Mesothelial cell of epicardium (in vitro differentiated cells): Measurements from ENCODE around the gene TMEM198. TPM values are rescaled to one million over a fixed set of nuclear protein-coding genes. Genes with fewer than 3 reads are reported as not detected.

ENCODE experiments used
- DNase-seq, 2 experiments: peaks; one replicate each; pipeline ENCODE4 v3.0.0; 2021; ENCODE audit warnings: low spot score in 2 of 2; ENCODE audit not compliant: unreplicated experiment in 2 of 2
- H3K27ac Mint-ChIP-seq: 2 replicates; pipeline ENCODE4 v1.8.0; 2021; ENCODE audit warnings: mixed read lengths
- H3K27me3 Mint-ChIP-seq: 2 replicates; pipeline ENCODE4 v1.8.0; 2021; ENCODE audit warnings: low read depth, mixed read lengths
- H3K36me3 Mint-ChIP-seq: 2 replicates; pipeline ENCODE4 v1.8.0; 2021; ENCODE audit warnings: mixed read lengths
- H3K4me1 Mint-ChIP-seq: 2 replicates; pipeline ENCODE4 v1.8.0; 2021; ENCODE audit warnings: mixed read lengths
- H3K4me3 Mint-ChIP-seq: 2 replicates; pipeline ENCODE4 v1.8.0; 2021; ENCODE audit warnings: mild to moderate bottlenecking, moderate library complexity, mixed read lengths
- H3K9me3 Mint-ChIP-seq: 2 replicates; pipeline ENCODE4 v1.8.0; 2021; ENCODE audit warnings: mixed read lengths
- total RNA-seq: library from RNA; stranded (reverse); gene quantifications from 3 replicates; pipeline ENCODE4 v1.2.1, GENCODE V29; 2021
- TF ChIP-seq, protein P1 (sequence below): fragments of 200-600 bp; sonication (generic); IDR thresholded peaks from one replicate; pipeline ENCODE4 v1.5.0; 2021; ENCODE audit warnings: antibody characterized with exemption; ENCODE audit not compliant: unreplicated experiment

TMEM198 gene
- total RNA-seq, 1 donor from 2014 or later, result 4.0 TPM

DNA sequence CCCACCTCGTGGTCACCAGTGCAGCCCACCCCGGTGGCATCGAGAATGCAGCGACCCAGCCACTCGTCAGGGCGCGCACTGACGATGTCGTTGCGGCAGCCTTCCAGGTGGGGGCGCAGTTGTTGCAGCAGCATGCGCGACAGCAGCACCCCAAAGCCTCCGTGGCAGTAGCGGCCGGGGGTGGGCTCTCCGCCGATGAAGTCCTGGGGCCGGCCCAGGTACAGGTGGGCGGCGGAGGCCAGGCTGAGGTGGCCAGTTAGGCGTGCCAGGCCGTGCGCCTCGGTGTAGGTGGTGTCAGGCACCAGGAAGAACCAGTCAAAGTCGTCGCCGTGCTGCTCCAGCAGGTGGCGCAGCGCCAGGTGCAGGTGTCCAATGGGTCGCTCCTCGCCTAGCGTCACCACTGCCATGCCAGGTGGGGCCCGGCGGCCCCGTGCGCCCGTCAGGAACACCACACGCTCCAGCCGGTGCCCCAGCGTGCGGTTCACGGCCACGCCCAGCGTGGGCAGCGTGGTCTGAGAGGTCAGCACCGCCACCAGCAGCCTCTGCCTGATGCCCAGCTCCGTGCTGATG, 2.1 kb upstream of the TMEM198 start:
- peak; percentile 79 to 91 for DNase-seq
- peaks cover 8% of the 10 kb centered on the region for H3K36me3 Mint-ChIP-seq
- TF ChIP-seq, protein P1, sequence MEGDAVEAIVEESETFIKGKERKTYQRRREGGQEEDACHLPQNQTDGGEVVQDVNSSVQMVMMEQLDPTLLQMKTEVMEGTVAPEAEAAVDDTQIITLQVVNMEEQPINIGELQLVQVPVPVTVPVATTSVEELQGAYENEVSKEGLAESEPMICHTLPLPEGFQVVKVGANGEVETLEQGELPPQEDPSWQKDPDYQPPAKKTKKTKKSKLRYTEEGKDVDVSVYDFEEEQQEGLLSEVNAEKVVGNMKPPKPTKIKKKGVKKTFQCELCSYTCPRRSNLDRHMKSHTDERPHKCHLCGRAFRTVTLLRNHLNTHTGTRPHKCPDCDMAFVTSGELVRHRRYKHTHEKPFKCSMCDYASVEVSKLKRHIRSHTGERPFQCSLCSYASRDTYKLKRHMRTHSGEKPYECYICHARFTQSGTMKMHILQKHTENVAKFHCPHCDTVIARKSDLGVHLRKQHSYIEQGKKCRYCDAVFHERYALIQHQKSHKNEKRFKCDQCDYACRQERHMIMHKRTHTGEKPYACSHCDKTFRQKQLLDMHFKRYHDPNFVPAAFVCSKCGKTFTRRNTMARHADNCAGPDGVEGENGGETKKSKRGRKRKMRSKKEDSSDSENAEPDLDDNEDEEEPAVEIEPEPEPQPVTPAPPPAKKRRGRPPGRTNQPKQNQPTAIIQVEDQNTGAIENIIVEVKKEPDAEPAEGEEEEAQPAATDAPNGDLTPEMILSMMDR, result peak; percentile 100
- H3K9me3 Mint-ChIP-seq, result no peaks in the 10 kb centered on the region
- peaks cover 10% of the 10 kb centered on the region for H3K27me3 Mint-ChIP-seq
- H3K4me3 Mint-ChIP-seq, result peak overlapping the region; percentile 80
- H3K27ac Mint-ChIP-seq, result peak overlapping the region; percentile 43
- peaks cover 23% of the 10 kb centered on the region for H3K4me1 Mint-ChIP-seq

DNA sequence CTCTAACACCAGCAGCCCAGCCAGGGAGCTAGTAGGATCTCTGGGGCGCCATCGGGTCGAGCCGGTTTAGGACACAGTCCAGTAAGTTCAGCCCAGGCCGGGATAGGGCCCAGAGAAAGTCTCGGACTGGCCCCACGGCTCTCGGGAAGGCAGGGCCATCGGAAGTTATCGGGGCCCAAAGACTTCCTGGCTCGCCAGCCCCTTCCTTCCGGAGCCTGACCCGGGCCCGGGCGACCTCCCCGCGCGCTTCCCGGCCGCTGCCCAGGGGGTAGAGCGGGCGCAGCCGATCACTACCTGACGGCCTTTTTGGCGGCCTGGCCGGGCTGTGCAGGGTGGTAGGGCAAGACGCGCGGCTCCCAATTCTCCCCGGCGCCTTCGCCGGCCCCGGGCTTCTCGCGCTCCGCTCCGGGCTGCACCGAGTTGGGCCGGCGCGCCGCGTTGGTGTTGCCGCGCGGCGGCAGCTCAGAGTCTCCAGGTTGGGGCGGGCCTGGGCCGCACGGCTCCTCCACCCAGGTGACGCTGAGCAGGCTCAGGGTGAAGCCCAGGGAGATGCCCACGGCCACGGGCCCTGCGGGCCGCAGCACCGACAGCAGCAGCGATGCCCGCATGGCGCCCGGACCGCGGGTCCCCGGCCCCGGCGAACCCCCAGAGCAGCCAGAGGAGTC, 765 bp upstream of the TMEM198 start:
- H3K4me1 Mint-ChIP-seq, result peaks cover 23% of the 10 kb centered on the region
- peak overlapping the region; percentile 80 for H3K4me3 Mint-ChIP-seq
- H3K27ac Mint-ChIP-seq, result peak overlapping the region; percentile 83
- H3K27me3 Mint-ChIP-seq, result peaks cover 10% of the 10 kb centered on the region
- no peaks in the 10 kb centered on the region for H3K9me3 Mint-ChIP-seq
- DNase-seq, result peak in 1 of 2 experiments; percentile 73
- peaks cover 10% of the 10 kb centered on the region for H3K36me3 Mint-ChIP-seq
- TF ChIP-seq, protein P1, result no peak

DNA sequence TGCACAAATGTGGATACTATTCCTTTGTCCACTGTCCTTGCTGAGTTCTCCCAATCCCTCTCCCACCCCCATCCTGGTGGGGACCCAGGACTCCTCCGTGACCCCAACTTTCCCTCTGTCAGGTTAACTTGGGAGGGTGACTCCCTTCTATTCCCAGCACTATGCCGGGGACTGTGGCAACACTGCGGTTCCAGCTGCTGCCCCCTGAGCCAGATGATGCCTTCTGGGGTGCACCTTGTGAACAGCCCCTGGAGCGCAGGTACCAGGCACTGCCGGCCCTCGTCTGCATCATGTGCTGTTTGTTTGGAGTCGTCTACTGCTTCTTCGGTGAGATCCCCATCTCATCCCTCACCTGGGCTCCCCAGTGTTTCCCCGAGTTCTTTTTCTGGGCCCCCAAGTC, 739 bp downstream of the TMEM198 start:
- H3K27ac Mint-ChIP-seq, result peak overlapping the region; percentile 71
- peaks cover 19% of the 10 kb centered on the region for H3K4me1 Mint-ChIP-seq
- H3K27me3 Mint-ChIP-seq, result peaks cover 10% of the 10 kb centered on the region
- TF ChIP-seq, protein P1, result no peak
- no peak for DNase-seq
- H3K36me3 Mint-ChIP-seq, result peaks cover 5% of the 10 kb centered on the region
- H3K9me3 Mint-ChIP-seq, result no peaks in the 10 kb centered on the region
- peak overlapping the region; percentile 78 for H3K4me3 Mint-ChIP-seq

DNA sequence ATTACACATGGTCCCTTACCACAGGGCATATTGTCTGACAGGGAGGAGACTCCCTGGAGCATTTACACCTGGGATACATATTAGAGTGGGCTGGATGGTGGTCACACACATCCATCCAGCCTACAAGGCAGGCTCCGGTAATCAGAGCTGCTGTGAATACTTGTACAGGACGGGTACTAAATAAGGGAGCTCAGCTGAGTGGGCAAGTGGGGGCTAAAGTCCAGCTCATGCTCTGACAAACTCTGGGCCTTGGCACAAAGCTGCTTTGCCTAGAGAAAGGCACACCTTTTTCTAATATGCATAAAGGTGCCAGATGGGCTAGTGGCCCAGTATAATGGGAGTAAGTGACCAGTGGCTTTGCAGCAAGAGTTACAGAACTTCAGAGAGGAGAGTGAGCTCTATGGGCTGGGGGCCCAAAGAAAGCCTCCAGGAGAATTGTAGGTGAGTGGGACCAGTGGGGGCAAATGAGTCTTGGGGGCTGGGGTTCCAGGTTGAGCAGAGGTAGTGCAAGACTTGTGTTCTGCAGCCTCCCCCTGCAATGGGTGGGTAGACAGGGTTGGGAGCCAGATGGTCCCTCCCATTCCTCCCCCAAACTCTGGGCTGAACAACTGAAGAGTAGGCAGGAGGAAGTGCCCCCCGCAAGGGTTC, 1.6 kb downstream of the TMEM198 start:
- Mint-ChIP-seq H3K27me3 (peaks cover 10% of the 10 kb centered on the region), H3K27ac (no peak overlapping the region), H3K4me1 (peaks cover 19% of the 10 kb centered on the region), H3K9me3 (no peaks in the 10 kb centered on the region), H3K4me3 (peak overlapping the region; percentile 78), H3K36me3 (peaks cover 5% of the 10 kb centered on the region)
- TF ChIP-seq, protein P1, result no peak
- no peak for DNase-seq

DNA sequence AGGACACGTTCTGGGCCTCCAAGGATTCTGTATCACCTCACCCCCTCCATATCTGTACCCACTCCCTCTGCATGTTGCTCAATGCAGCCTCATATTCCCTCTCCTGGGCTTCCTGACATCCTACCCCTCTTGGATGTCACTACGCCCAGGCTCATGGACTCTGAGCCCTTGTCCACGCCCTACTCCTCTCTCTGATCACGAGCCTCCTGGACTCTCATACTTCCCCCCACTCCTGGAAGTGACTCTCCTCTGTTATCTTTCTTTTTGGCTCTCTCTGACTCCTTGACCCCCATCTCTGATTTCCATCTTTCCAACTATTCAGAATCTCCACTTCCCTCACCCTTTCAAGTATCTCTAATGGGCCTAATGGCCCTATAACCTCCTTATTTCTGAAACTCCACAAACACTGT, 2.1 kb downstream of the TMEM198 start:
- Mint-ChIP-seq H3K9me3 (no peaks in the 10 kb centered on the region), H3K36me3 (peaks cover 5% of the 10 kb centered on the region)
- TF ChIP-seq, protein P1, result no peak

More for the DNA sequence above, 2.1 kb downstream of the TMEM198 start:
- DNase-seq, result no peak
- peaks cover 22% of the 10 kb centered on the region for H3K4me1 Mint-ChIP-seq
- H3K27me3 Mint-ChIP-seq, result peaks cover 14% of the 10 kb centered on the region
- H3K27ac Mint-ChIP-seq, result no peak overlapping the region
- H3K4me3 Mint-ChIP-seq, result no peak overlapping the region
